Osteoblast (primary cell): Measurements from ENCODE around the gene DIP2C. TPM values are rescaled to one million over a fixed set of nuclear protein-coding genes. Genes with fewer than 3 reads are reported as not detected.

ENCODE experiments used
- DNase-seq: peaks from one replicate; pipeline ENCODE4 v3.0.0; 2011; ENCODE audit warnings: low spot score, mixed read lengths; ENCODE audit not compliant: insufficient read length; ENCODE audit errors: missing footprints
- H2AFZ ChIP-seq: 2 replicates; pipeline ENCODE4 v1.6.0; 2011; ENCODE audit warnings: mild to moderate bottlenecking, low read length
- H3K27ac ChIP-seq: 2 replicates; pipeline ENCODE4 v1.5.1; 2011; ENCODE audit warnings: mild to moderate bottlenecking, low read depth, low read length, moderate library complexity
- H3K27me3 ChIP-seq: 2 replicates; pipeline ENCODE4 v1.6.0; 2012; ENCODE audit warnings: mild to moderate bottlenecking, control low read depth, inconsistent platforms, low read length, moderate library complexity; ENCODE audit not compliant: insufficient read depth
- H3K36me3 ChIP-seq: 2 replicates; pipeline ENCODE4 v1.5.1; 2011; ENCODE audit warnings: mild to moderate bottlenecking, low read length, control low read depth, moderate library complexity; ENCODE audit not compliant: insufficient read depth
- H3K4me1 ChIP-seq: 2 replicates; pipeline ENCODE4 v1.5.1; 2011; ENCODE audit warnings: mild to moderate bottlenecking, low read length, control low read depth, moderate library complexity; ENCODE audit not compliant: insufficient read depth
- H3K4me2 ChIP-seq: 2 replicates; pipeline ENCODE4 v1.6.0; 2011; ENCODE audit warnings: mild to moderate bottlenecking, low read length; ENCODE audit not compliant: insufficient read depth
- H3K4me3 ChIP-seq: fragments of 200-600 bp; sonication (generic); 3 replicates; pipeline ENCODE4 v1.5.1; 2012; ENCODE audit warnings: mild to moderate bottlenecking, low read length, inconsistent platforms; ENCODE audit not compliant: insufficient read depth
- H3K79me2 ChIP-seq: 2 replicates; pipeline ENCODE4 v1.6.0; 2012; ENCODE audit warnings: mild to moderate bottlenecking, low read length, control low read depth, inconsistent platforms; ENCODE audit not compliant: insufficient read depth
- H3K9me3 ChIP-seq: 2 replicates; pipeline ENCODE4 v1.5.1; 2011; ENCODE audit warnings: low read depth, low read length, control low read depth
- H4K20me1 ChIP-seq: 2 replicates; pipeline ENCODE4 v1.6.0; 2012; ENCODE audit warnings: mild to moderate bottlenecking, low read length, control low read depth; ENCODE audit not compliant: insufficient read depth
- CTCF ChIP-seq: IDR thresholded peaks from 2 replicates; pipeline ENCODE4 v1.5.1; 2011; ENCODE audit warnings: mild to moderate bottlenecking, low read depth, low read length, moderate library complexity; ENCODE audit errors: extremely low read depth
- total RNA-seq: library from RNA; depleted of rRNA; stranded (reverse); fragments of >200 nt; gene quantifications from 2 replicates; pipeline ENCODE4 v1.2.3, GENCODE V29; 2012

The DIP2C gene
- total RNA-seq, 1 donor: 36.9 TPM

- Histone ChIP-seq H3K27ac (no peak overlapping the region), H3K4me2 (no peak overlapping the region)
Measured at GRCh38 chr10:287026-287709, 402.3 kb downstream of the DIP2C start.

GRCh38 chr10:285216-285615 lies 404.3 kb downstream of the DIP2C start:
- Histone ChIP-seq H3K4me2 (no peak overlapping the region), H2AFZ (no peak overlapping the region), H3K9me3 (no peaks in the 10 kb centered on the region), H3K4me3 (no peak overlapping the region), H3K36me3 (peaks cover 53% of the 10 kb centered on the region), H3K4me1 (peaks cover 16% of the 10 kb centered on the region), H4K20me1 (no peaks in the 10 kb centered on the region), H3K27ac (no peak overlapping the region), H3K27me3 (no peaks in the 10 kb centered on the region), H3K79me2 (no peaks in the 10 kb centered on the region)
- TF ChIP-seq CTCF: no peak
- no peak for DNase-seq

More at GRCh38 chr10:287026-287709, 402.3 kb downstream of the DIP2C start:
- Histone ChIP-seq H2AFZ (no peak overlapping the region), H4K20me1 (no peaks in the 10 kb centered on the region), H3K27me3 (no peaks in the 10 kb centered on the region), H3K4me1 (peaks cover 16% of the 10 kb centered on the region), H3K9me3 (no peaks in the 10 kb centered on the region), H3K36me3 (peaks cover 44% of the 10 kb centered on the region), H3K4me3 (no peak overlapping the region), H3K79me2 (no peaks in the 10 kb centered on the region)
- TF ChIP-seq CTCF: no peak
- DNase-seq: no peak

DNA sequence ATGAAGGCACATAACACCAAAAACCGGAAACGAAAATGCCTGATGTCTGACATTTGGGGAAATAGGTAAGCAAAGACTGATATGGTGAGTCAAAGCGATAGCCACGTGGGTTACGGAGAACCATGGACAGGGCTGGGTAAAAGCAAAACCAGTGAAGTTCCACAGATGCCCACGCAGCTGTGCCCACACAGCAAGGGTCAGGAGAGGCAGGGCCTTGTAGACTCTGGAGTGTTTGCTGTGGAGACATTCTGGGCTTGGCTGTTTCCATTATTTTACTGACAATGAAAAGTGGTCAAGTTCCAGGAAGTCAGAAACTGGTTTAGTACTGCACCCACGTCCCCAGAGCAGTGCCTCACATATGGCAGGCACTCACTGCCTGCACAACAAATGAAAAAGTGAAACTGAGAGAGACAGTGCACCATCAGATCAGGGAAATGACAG lies 405.5 kb downstream of the DIP2C start:
- Histone ChIP-seq H4K20me1 (no peaks in the 10 kb centered on the region), H3K4me3 (no peak overlapping the region), H3K79me2 (no peaks in the 10 kb centered on the region), H3K27me3 (no peaks in the 10 kb centered on the region), H3K36me3 (peaks cover 59% of the 10 kb centered on the region), H3K4me1 (peaks cover 16% of the 10 kb centered on the region), H3K4me2 (no peak overlapping the region), H3K27ac (no peak overlapping the region), H2AFZ (no peak overlapping the region), H3K9me3 (no peaks in the 10 kb centered on the region)
- no peak for DNase-seq
- TF ChIP-seq CTCF: no peak

- Histone ChIP-seq H3K79me2 (no peaks in the 10 kb centered on the region), H3K27me3 (no peaks in the 10 kb centered on the region), H3K4me1 (peaks cover 16% of the 10 kb centered on the region), H2AFZ (no peak overlapping the region), H3K27ac (no peak overlapping the region), H3K4me2 (no peak overlapping the region), H3K36me3 (peaks cover 53% of the 10 kb centered on the region), H4K20me1 (no peaks in the 10 kb centered on the region), H3K4me3 (no peak overlapping the region), H3K9me3 (no peaks in the 10 kb centered on the region)
- TF ChIP-seq CTCF: no peak
- no peak for DNase-seq
Measured at GRCh38 chr10:283140-283479, 406.4 kb downstream of the DIP2C start.
